Measurements from ENCODE around the gene KCNH8.

The KCNH8 gene

GRCh38 chr3:19384868-19385267, 236.6 kb downstream of the KCNH8 start:
- no CpG with 5 or more reads among the region's 3 CpGs for WGBS (ENCODE audit: extremely low coverage, insufficient coverage, low lambda C conversion rate)
- H2BK5ac ChIP-seq (ENCODE audit: low read length), result no peak overlapping the region

GRCh38 chr3:19392150-19392549, 243.8 kb downstream of the KCNH8 start:
- Histone ChIP-seq H3K4me3 (ENCODE audit: low read length) (no peak overlapping the region), H3K4ac (ENCODE audit: low read depth, low read length) (no peak overlapping the region), H2BK15ac (replicated peaks; ENCODE audit: low read depth) (no peak overlapping the region), H2BK5ac (ENCODE audit: low read length) (no peak overlapping the region), H3K23ac (ENCODE audit: low read length) (no peak overlapping the region), H3K4me2 (ENCODE audit: low read length) (no peak overlapping the region), H2AK5ac (ENCODE audit: low read length) (no peak overlapping the region), H3K27me3 (ENCODE audit: insufficient read depth, low read length, poor library complexity) (no peaks in the 10 kb centered on the region), H3K27ac (ENCODE audit: low read depth, low read length) (no peak overlapping the region), H2BK120ac (ENCODE audit: low read depth, low read length) (no peak overlapping the region), H3K36me3 (ENCODE audit: control insufficient read depth, insufficient read depth, low read length) (no peaks in the 10 kb centered on the region), H3K9ac (ENCODE audit: low read length) (no peak overlapping the region), H4K8ac (ENCODE audit: low read depth, low read length) (no peak overlapping the region), H3K4me1 (ENCODE audit: control insufficient read depth, low read depth, low read length) (no peaks in the 10 kb centered on the region), H4K5ac (ENCODE audit: low read length) (no peak overlapping the region), H3K79me1 (ENCODE audit: low read length) (no peaks in the 10 kb centered on the region), H3K56ac (ENCODE audit: low read length) (no peak overlapping the region), H3K79me2 (ENCODE audit: control insufficient read depth, insufficient read depth, low read length) (no peaks in the 10 kb centered on the region), H3K18ac (ENCODE audit: low read length) (no peak overlapping the region)
- WGBS (ENCODE audit: extremely low coverage, insufficient coverage, low lambda C conversion rate), result no CpG with 5 or more reads among the region's 3 CpGs
- DNase-seq, result no peak

More at GRCh38 chr3:19384868-19385267, 236.6 kb downstream of the KCNH8 start:
- no peak overlapping the region for H3K18ac ChIP-seq (ENCODE audit: low read length)
- no peak overlapping the region for H3K4ac ChIP-seq (ENCODE audit: low read depth, low read length)
- H3K79me1 ChIP-seq (ENCODE audit: low read length), result no peaks in the 10 kb centered on the region
- H3K4me3 ChIP-seq (ENCODE audit: low read length), result no peak overlapping the region
- no peaks in the 10 kb centered on the region for H3K4me1 ChIP-seq (ENCODE audit: control insufficient read depth, low read depth, low read length)
- no peak overlapping the region for H2BK15ac ChIP-seq (replicated peaks; ENCODE audit: low read depth)
- no peak overlapping the region for H4K8ac ChIP-seq (ENCODE audit: low read depth, low read length)
- H3K27ac ChIP-seq (ENCODE audit: low read depth, low read length), result no peak overlapping the region
- H3K56ac ChIP-seq (ENCODE audit: low read length), result no peak overlapping the region
- no peaks in the 10 kb centered on the region for H3K79me2 ChIP-seq (ENCODE audit: control insufficient read depth, insufficient read depth, low read length)
- H2BK120ac ChIP-seq (ENCODE audit: low read depth, low read length), result no peak overlapping the region
- H3K23ac ChIP-seq (ENCODE audit: low read length), result no peak overlapping the region
- no peak for DNase-seq
- H3K9ac ChIP-seq (ENCODE audit: low read length), result no peak overlapping the region
- no peak overlapping the region for H2AK5ac ChIP-seq (ENCODE audit: low read length)
- no peaks in the 10 kb centered on the region for H3K36me3 ChIP-seq (ENCODE audit: control insufficient read depth, insufficient read depth, low read length)
- no peak overlapping the region for H4K5ac ChIP-seq (ENCODE audit: low read length)
- no peak overlapping the region for H3K4me2 ChIP-seq (ENCODE audit: low read length)
- H3K27me3 ChIP-seq (ENCODE audit: insufficient read depth, low read length, poor library complexity), result no peaks in the 10 kb centered on the region

GRCh38 chr3:19394946-19395345, 246.6 kb downstream of the KCNH8 start:
- H3K4me1 ChIP-seq (ENCODE audit: control insufficient read depth, low read depth, low read length), result no peaks in the 10 kb centered on the region
- H3K4me2 ChIP-seq (ENCODE audit: low read length), result no peak overlapping the region
- no peaks in the 10 kb centered on the region for H3K36me3 ChIP-seq (ENCODE audit: control insufficient read depth, insufficient read depth, low read length)
- no peak overlapping the region for H3K4me3 ChIP-seq (ENCODE audit: low read length)
- no peaks in the 10 kb centered on the region for H3K79me2 ChIP-seq (ENCODE audit: control insufficient read depth, insufficient read depth, low read length)
- no CpG with 5 or more reads among the region's 8 CpGs for WGBS (ENCODE audit: extremely low coverage, insufficient coverage, low lambda C conversion rate)
- H3K56ac ChIP-seq (ENCODE audit: low read length), result no peak overlapping the region
- H3K4ac ChIP-seq (ENCODE audit: low read depth, low read length), result no peak overlapping the region
- no peak overlapping the region for H3K27ac ChIP-seq (ENCODE audit: low read depth, low read length)
- no peak for DNase-seq
- no peak overlapping the region for H4K8ac ChIP-seq (ENCODE audit: low read depth, low read length)
- no peak overlapping the region for H4K5ac ChIP-seq (ENCODE audit: low read length)
- no peak overlapping the region for H3K9ac ChIP-seq (ENCODE audit: low read length)
- H2BK120ac ChIP-seq (ENCODE audit: low read depth, low read length), result no peak overlapping the region
- H2BK15ac ChIP-seq (replicated peaks; ENCODE audit: low read depth), result no peak overlapping the region
- H3K18ac ChIP-seq (ENCODE audit: low read length), result no peak overlapping the region
- H3K79me1 ChIP-seq (ENCODE audit: low read length), result no peaks in the 10 kb centered on the region
- no peaks in the 10 kb centered on the region for H3K27me3 ChIP-seq (ENCODE audit: insufficient read depth, low read length, poor library complexity)
- no peak overlapping the region for H3K23ac ChIP-seq (ENCODE audit: low read length)
- H2AK5ac ChIP-seq (ENCODE audit: low read length), result no peak overlapping the region
- no peak overlapping the region for H2BK5ac ChIP-seq (ENCODE audit: low read length)

GRCh38 chr3:19396726-19397125, 248.4 kb downstream of the KCNH8 start:
- no peak overlapping the region for H3K4me3 ChIP-seq (ENCODE audit: low read length)
- H4K8ac ChIP-seq (ENCODE audit: low read depth, low read length), result no peak overlapping the region
- no peak overlapping the region for H3K4me2 ChIP-seq (ENCODE audit: low read length)
- no peak overlapping the region for H3K4ac ChIP-seq (ENCODE audit: low read depth, low read length)
- no peaks in the 10 kb centered on the region for H3K79me2 ChIP-seq (ENCODE audit: control insufficient read depth, insufficient read depth, low read length)
- no peak overlapping the region for H3K23ac ChIP-seq (ENCODE audit: low read length)
- no peaks in the 10 kb centered on the region for H3K27me3 ChIP-seq (ENCODE audit: insufficient read depth, low read length, poor library complexity)
- no peak overlapping the region for H3K27ac ChIP-seq (ENCODE audit: low read depth, low read length)
- no peak overlapping the region for H3K9ac ChIP-seq (ENCODE audit: low read length)
- WGBS (ENCODE audit: extremely low coverage, insufficient coverage, low lambda C conversion rate), result no CpG with 5 or more reads among the region's 2 CpGs
- no peak overlapping the region for H3K56ac ChIP-seq (ENCODE audit: low read length)
- H3K4me1 ChIP-seq (ENCODE audit: control insufficient read depth, low read depth, low read length), result no peaks in the 10 kb centered on the region
- no peak overlapping the region for H4K5ac ChIP-seq (ENCODE audit: low read length)
- no peaks in the 10 kb centered on the region for H3K79me1 ChIP-seq (ENCODE audit: low read length)
- no peak overlapping the region for H2BK120ac ChIP-seq (ENCODE audit: low read depth, low read length)
- H2AK5ac ChIP-seq (ENCODE audit: low read length), result no peak overlapping the region
- no peak overlapping the region for H2BK15ac ChIP-seq (replicated peaks; ENCODE audit: low read depth)
- DNase-seq, result no peak
- H3K18ac ChIP-seq (ENCODE audit: low read length), result no peak overlapping the region
- H3K36me3 ChIP-seq (ENCODE audit: control insufficient read depth, insufficient read depth, low read length), result no peaks in the 10 kb centered on the region
- no peak overlapping the region for H2BK5ac ChIP-seq (ENCODE audit: low read length)

GRCh38 chr3:19399356-19399755, 251.0 kb downstream of the KCNH8 start:
- H2BK5ac ChIP-seq (ENCODE audit: low read length), result no peak overlapping the region
- WGBS (ENCODE audit: extremely low coverage, insufficient coverage, low lambda C conversion rate), result no CpG with 5 or more reads among the region's 1 CpG
- DNase-seq, result peak; percentile 1
- H4K8ac ChIP-seq (ENCODE audit: low read depth, low read length), result no peak overlapping the region
- H3K79me1 ChIP-seq (ENCODE audit: low read length), result no peaks in the 10 kb centered on the region
- H3K56ac ChIP-seq (ENCODE audit: low read length), result no peak overlapping the region
- H3K27me3 ChIP-seq (ENCODE audit: insufficient read depth, low read length, poor library complexity), result no peaks in the 10 kb centered on the region
- H3K23ac ChIP-seq (ENCODE audit: low read length), result no peak overlapping the region
- H3K36me3 ChIP-seq (ENCODE audit: control insufficient read depth, insufficient read depth, low read length), result no peaks in the 10 kb centered on the region
- no peak overlapping the region for H2AK5ac ChIP-seq (ENCODE audit: low read length)
- no peak overlapping the region for H3K27ac ChIP-seq (ENCODE audit: low read depth, low read length)
- no peak overlapping the region for H3K4me3 ChIP-seq (ENCODE audit: low read length)
- no peak overlapping the region for H3K18ac ChIP-seq (ENCODE audit: low read length)
- no peaks in the 10 kb centered on the region for H3K4me1 ChIP-seq (ENCODE audit: control insufficient read depth, low read depth, low read length)
- no peak overlapping the region for H4K5ac ChIP-seq (ENCODE audit: low read length)
- H3K79me2 ChIP-seq (ENCODE audit: control insufficient read depth, insufficient read depth, low read length), result no peaks in the 10 kb centered on the region
- no peak overlapping the region for H3K9ac ChIP-seq (ENCODE audit: low read length)
- H2BK15ac ChIP-seq (replicated peaks; ENCODE audit: low read depth), result no peak overlapping the region
- H3K4ac ChIP-seq (ENCODE audit: low read depth, low read length), result no peak overlapping the region
- no peak overlapping the region for H3K4me2 ChIP-seq (ENCODE audit: low read length)
- no peak overlapping the region for H2BK120ac ChIP-seq (ENCODE audit: low read depth, low read length)

- no peak for DNase-seq
- Histone ChIP-seq H3K27ac (ENCODE audit: low read depth, low read length) (no peak overlapping the region), H3K36me3 (ENCODE audit: control insufficient read depth, insufficient read depth, low read length) (no peaks in the 10 kb centered on the region), H4K5ac (ENCODE audit: low read length) (no peak overlapping the region), H3K79me2 (ENCODE audit: control insufficient read depth, insufficient read depth, low read length) (no peaks in the 10 kb centered on the region), H2AK5ac (ENCODE audit: low read length) (no peak overlapping the region), H3K23ac (ENCODE audit: low read length) (no peak overlapping the region), H3K27me3 (ENCODE audit: insufficient read depth, low read length, poor library complexity) (no peaks in the 10 kb centered on the region), H3K56ac (ENCODE audit: low read length) (no peak overlapping the region), H3K4ac (ENCODE audit: low read depth, low read length) (no peak overlapping the region), H3K4me2 (ENCODE audit: low read length) (no peak overlapping the region), H2BK120ac (ENCODE audit: low read depth, low read length) (no peak overlapping the region), H3K4me3 (ENCODE audit: low read length) (no peak overlapping the region), H2BK15ac (replicated peaks; ENCODE audit: low read depth) (no peak overlapping the region), H3K18ac (ENCODE audit: low read length) (no peak overlapping the region), H3K4me1 (ENCODE audit: control insufficient read depth, low read depth, low read length) (no peaks in the 10 kb centered on the region), H3K79me1 (ENCODE audit: low read length) (no peaks in the 10 kb centered on the region), H4K8ac (ENCODE audit: low read depth, low read length) (no peak overlapping the region), H3K9ac (ENCODE audit: low read length) (no peak overlapping the region), H2BK5ac (ENCODE audit: low read length) (no peak overlapping the region)
- WGBS (ENCODE audit: extremely low coverage, insufficient coverage, low lambda C conversion rate), result no CpG with 5 or more reads among the region's 2 CpGs
Observed at GRCh38 chr3:19399836-19400235, 251.5 kb downstream of the KCNH8 start.
